Peyer's patch (tissue), 4 donors: ENCODE data around the gene DBNL.
"Not testable (repeated sequence)": the region's sequence is repeated elsewhere in the genome, so short reads cannot be mapped to it uniquely, and the experiment has no call there.

Source experiments
- CTCF ChIP-seq, 6 experiments: fragments of 450-650 bp in 4 of 6; fragments of 200-600 bp in 2 of 6; sonication (generic) in 1 of 6; IDR thresholded peaks; one replicate each; pipeline ENCODE4 v1.5.1; 2017 to 2019; ENCODE audit warnings: antibody characterized with exemption in 6 of 6, mild to moderate bottlenecking in 3 of 6, moderate library complexity in 1 of 6
- POLR2A ChIP-seq, 2 donors: fragments of 450-650 bp; IDR thresholded peaks; one replicate each; pipeline ENCODE4 v1.5.1; 2017; ENCODE audit warnings: antibody characterized with exemption in 2 of 2, mild to moderate bottlenecking in 2 of 2, moderate library complexity in 2 of 2

GRCh38 chr7:44038961-44039558 is 5.4 kb upstream of the DBNL start:
- TF ChIP-seq POLR2A, CTCF (IDR thresholded peaks at IDR 0.05): not testable (repeated sequence)
